Breast epithelium (tissue), 4 donors: ENCODE measurements around the gene DNAH8. TPM values are rescaled to one million over a fixed set of nuclear protein-coding genes. Genes with fewer than 3 reads are reported as not detected.

Source experiments
- DNase-seq, 2 donors: peaks; one replicate each; pipeline ENCODE4 v3.0.0-alpha.2; 2019; ENCODE audit warnings: low spot score in 2 of 2
- H3K27ac ChIP-seq, 2 donors: fragments of 200-600 bp; sonication (generic) in 1 of 2; one replicate each; pipeline ENCODE4 v1.5.1; 2016 to 2019; ENCODE audit warnings: mild to moderate bottlenecking in 1 of 2
- H3K27me3 ChIP-seq, 2 donors: fragments of 200-600 bp; sonication (generic) in 1 of 2; one replicate each; pipeline versions ENCODE4 v1.5.1 to v1.6.0; 2017 to 2019; ENCODE audit warnings: control low read depth in 1 of 2, mild to moderate bottlenecking in 1 of 2
- H3K36me3 ChIP-seq: fragments of 200-600 bp; one replicate; pipeline ENCODE4 v1.5.1; 2019
- H3K4me1 ChIP-seq, 2 donors: fragments of 200-600 bp; sonication (generic); one replicate each; pipeline ENCODE4 v1.5.1; 2016 to 2019; ENCODE audit warnings: control low read depth in 1 of 2
- H3K4me3 ChIP-seq, 3 donors: fragments of 200-600 bp; sonication (generic); 1 replicate in 2 of 3; 2 replicates in 1 of 3; pipeline ENCODE4 v1.5.1; 2016 to 2019; ENCODE audit warnings: mild to moderate bottlenecking in 3 of 3, moderate library complexity in 2 of 3
- H3K9me3 ChIP-seq, 2 donors: fragments of 200-600 bp; sonication (generic) in 1 of 2; one replicate each; pipeline ENCODE4 v1.5.1; 2016 to 2019; ENCODE audit warnings: control low read depth in 1 of 2
- POLR2A ChIP-seq: fragments of 450-650 bp; IDR thresholded peaks from one replicate; pipeline ENCODE4 v1.6.1; 2016; ENCODE audit warnings: antibody characterized with exemption, mild to moderate bottlenecking, moderate library complexity
- POLR2AphosphoS5 ChIP-seq, 3 donors: sonication (generic); formaldehyde crosslinking; IDR thresholded peaks; one replicate each; pipeline ENCODE4 v1.6.1; 2017; ENCODE audit warnings: antibody characterized with exemption in 3 of 3
- intact Hi-C: fragments of 100-400 bp; cut with DNase I; formaldehyde crosslinking; loops from one replicate; pipeline ENCODE4 v1.15.1; 2023; ENCODE audit warnings: low total_unique reads
- total RNA-seq, 3 donors: library from RNA; depleted of rRNA; stranded (reverse); fragments of >200 nt; gene quantifications; one replicate each; pipeline ENCODE4 v1.1.0, GENCODE V29; 2016
- TF ChIP-seq, protein P1 (sequence below), 3 donors: fragments of 450-650 bp; IDR thresholded peaks; one replicate each; pipeline ENCODE4 v1.5.1; 2016 to 2017; ENCODE audit warnings: antibody characterized with exemption in 3 of 3, mild to moderate bottlenecking in 3 of 3, moderate library complexity in 3 of 3

DNAH8 gene
- total RNA-seq, 3 donors from 2014 or later, result under 0.01 TPM; not detected in 1

DNA sequence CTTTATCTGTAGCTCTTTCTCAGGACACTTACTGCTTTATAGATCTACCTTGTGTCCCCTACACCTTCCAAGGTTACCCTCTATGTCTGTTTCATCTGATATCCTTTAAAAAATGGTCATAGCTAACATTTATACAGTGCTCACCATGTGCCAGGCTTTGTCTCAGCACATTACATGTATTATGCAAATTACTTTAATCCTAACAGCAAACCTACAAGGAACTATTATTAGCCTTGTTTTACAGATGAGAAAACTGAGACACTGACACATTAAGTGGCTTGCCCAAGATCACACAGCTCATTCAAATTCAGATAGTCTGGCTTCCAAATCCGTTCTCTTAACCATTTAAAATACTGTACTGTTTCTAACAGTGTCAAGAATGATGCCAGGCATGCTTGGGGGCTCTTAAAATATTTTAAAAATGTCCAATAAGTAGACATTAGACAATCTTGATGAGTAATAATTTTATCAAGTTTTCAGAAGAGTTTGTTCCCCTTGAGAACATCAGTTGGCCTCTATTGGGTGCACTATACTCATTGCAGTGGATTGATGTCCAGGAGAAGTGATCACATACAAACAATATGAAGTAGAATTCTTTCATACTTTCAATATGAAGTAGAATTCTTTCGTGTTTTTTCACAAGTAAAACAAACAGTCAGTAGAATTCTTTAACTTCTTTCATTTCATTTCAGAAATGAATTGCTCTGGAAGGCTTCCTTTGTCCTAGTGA, 69.6 kb downstream of the DNAH8 start:
- no peak overlapping the region for H3K4me3 ChIP-seq
- DNase-seq, result no peak
- no peaks in the 10 kb centered on the region for H3K4me1 ChIP-seq
- TF ChIP-seq POLR2AphosphoS5 (IDR thresholded peaks at IDR 0.05), result no peak
- TF ChIP-seq POLR2A, result no peak
- TF ChIP-seq, protein P1, sequence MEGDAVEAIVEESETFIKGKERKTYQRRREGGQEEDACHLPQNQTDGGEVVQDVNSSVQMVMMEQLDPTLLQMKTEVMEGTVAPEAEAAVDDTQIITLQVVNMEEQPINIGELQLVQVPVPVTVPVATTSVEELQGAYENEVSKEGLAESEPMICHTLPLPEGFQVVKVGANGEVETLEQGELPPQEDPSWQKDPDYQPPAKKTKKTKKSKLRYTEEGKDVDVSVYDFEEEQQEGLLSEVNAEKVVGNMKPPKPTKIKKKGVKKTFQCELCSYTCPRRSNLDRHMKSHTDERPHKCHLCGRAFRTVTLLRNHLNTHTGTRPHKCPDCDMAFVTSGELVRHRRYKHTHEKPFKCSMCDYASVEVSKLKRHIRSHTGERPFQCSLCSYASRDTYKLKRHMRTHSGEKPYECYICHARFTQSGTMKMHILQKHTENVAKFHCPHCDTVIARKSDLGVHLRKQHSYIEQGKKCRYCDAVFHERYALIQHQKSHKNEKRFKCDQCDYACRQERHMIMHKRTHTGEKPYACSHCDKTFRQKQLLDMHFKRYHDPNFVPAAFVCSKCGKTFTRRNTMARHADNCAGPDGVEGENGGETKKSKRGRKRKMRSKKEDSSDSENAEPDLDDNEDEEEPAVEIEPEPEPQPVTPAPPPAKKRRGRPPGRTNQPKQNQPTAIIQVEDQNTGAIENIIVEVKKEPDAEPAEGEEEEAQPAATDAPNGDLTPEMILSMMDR (IDR thresholded peaks at IDR 0.05), result no peak
- intact Hi-C loops, result no loop called here
- no peak overlapping the region for H3K27ac ChIP-seq
- H3K36me3 ChIP-seq, result no peaks in the 10 kb centered on the region
- H3K9me3 ChIP-seq, result no peaks in the 10 kb centered on the region
- no peaks in the 10 kb centered on the region for H3K27me3 ChIP-seq

DNA sequence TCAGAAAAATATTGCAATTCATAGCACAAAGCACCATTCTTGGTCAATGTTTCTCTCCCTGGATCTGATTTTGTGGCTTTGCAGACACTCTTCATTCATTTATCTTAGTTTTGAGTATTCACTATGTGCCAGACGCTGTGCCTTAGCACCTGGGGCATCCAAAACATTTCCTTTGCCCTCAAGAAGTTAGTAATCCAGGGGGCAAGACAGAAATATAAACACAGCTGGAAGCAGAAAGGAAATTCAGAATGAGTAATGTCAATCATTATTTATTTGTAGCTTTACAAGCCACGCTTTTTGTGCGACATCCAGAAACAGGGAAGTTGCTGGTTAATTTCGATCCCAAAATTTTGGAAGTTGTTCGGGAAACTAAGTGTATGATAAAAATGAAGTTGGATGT, 71.4 kb downstream of the DNAH8 start:
- TF ChIP-seq POLR2A (no peak), POLR2AphosphoS5 (IDR thresholded peaks at IDR 0.05) (no peak)
- Histone ChIP-seq H3K4me3 (no peak overlapping the region), H3K27ac (no peak overlapping the region), H3K9me3 (no peaks in the 10 kb centered on the region), H3K4me1 (no peaks in the 10 kb centered on the region), H3K27me3 (no peaks in the 10 kb centered on the region), H3K36me3 (no peaks in the 10 kb centered on the region)
- intact Hi-C loops, result no loop called here
- DNase-seq, result no peak

DNA sequence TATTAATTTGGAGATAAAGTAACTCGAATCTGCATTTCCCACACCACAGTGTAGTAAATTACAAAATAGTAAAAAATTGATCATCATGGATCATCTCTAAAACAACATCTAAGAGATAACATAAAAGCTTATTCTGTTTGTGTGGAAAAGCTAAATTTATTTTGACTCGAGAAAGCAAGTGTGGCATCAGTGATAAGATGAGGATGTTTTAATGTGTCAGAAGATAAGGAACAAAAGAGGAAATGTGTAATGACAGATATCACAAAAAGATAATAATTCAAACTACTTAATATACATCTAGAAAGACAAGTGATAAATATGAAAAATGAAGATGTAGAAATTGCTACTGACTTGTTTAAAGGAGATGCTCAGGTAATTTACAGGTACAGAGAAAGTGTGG, 74.1 kb downstream of the DNAH8 start:
- H3K36me3 ChIP-seq, result no peaks in the 10 kb centered on the region

DNA sequence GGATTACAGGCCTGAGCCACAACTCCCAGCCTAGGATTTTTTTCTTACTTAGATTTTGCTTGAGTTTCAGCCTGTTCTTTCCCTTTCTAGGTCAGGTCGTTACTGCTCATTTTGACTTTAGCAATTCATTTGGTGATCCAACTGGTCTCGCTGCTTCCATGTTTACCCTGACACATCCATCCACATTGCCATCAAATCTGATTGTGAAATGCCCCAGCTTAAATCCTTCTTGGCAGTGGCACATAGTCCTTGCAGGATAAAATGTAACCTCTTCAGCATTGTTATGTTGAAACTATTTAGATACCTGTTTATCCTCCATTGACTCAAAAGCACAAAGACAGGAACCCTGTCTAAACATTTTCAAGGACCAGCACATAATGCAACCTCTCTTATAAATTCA, 77.2 kb downstream of the DNAH8 start:
- no peaks in the 10 kb centered on the region for H3K36me3 ChIP-seq
- H3K9me3 ChIP-seq, result no peaks in the 10 kb centered on the region
- peaks cover 0 to 4% of the 10 kb centered on the region in 2 donors for H3K27me3 ChIP-seq
- no peak overlapping the region for H3K4me3 ChIP-seq
- TF ChIP-seq POLR2AphosphoS5 (IDR thresholded peaks at IDR 0.05) (no peak), POLR2A (no peak)
- TF ChIP-seq, protein P1 (IDR thresholded peaks at IDR 0.05), result no peak
- peak in 1 of 2 donors; percentile 22 for DNase-seq
- peak overlapping the region; percentile 56 to 74 for H3K27ac ChIP-seq
- H3K4me1 ChIP-seq, result no peaks in the 10 kb centered on the region
- intact Hi-C loops, result no loop called here

More for the DNA sequence above, 74.1 kb downstream of the DNAH8 start:
- no peaks in the 10 kb centered on the region for H3K27me3 ChIP-seq
- no peak for TF ChIP-seq POLR2A
- no peak for TF ChIP-seq POLR2AphosphoS5 (IDR thresholded peaks at IDR 0.05)
- TF ChIP-seq, protein P1 (IDR thresholded peaks at IDR 0.05), result no peak
- no peak for DNase-seq
- H3K27ac ChIP-seq, result no peak overlapping the region
- no peaks in the 10 kb centered on the region for H3K4me1 ChIP-seq
- no peaks in the 10 kb centered on the region for H3K9me3 ChIP-seq
- no peak overlapping the region for H3K4me3 ChIP-seq
- intact Hi-C loops, result no loop called here

DNA sequence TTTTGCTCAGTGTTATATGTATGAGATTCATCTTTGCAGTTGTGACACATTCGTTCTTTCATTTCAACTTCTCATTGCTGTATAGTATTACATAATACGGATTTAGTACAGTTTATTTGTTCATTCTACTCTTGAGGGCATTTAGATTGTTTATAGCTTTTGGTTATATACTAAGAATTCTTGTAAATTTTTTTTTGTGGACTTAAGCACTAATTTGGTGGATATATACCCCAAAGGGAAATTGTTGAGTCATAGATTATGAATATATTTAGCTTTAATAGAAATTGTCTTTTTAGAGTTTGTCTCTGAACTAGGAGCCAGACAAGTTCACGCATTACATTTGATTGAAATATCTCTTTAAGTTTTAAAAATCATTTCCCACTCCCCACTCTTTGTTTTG, 79.6 kb downstream of the DNAH8 start:
- no peak for DNase-seq
- intact Hi-C loops, result no loop called here
- TF ChIP-seq POLR2A, result no peak
- TF ChIP-seq POLR2AphosphoS5 (IDR thresholded peaks at IDR 0.05), result no peak
- TF ChIP-seq, protein P1 (IDR thresholded peaks at IDR 0.05), result no peak
- Histone ChIP-seq H3K4me3 (no peak overlapping the region), H3K4me1 (no peaks in the 10 kb centered on the region), H3K9me3 (no peaks in the 10 kb centered on the region), H3K36me3 (no peaks in the 10 kb centered on the region), H3K27ac (no peak overlapping the region), H3K27me3 (peaks cover 0 to 4% of the 10 kb centered on the region in 2 donors)
